Effector CD4-positive, alpha-beta T cell (primary cell): ENCODE measurements around the gene F11R.
A peak's percentile ranks its signal among the peaks of the same experiment; 100 is the strongest.
"Not testable (repeated sequence)": the region's sequence is repeated elsewhere in the genome, so short reads cannot be mapped to it uniquely, and the experiment has no call there.

Experiments used
- DNase-seq: peaks from one replicate; pipeline ENCODE4 v3.0.0-alpha.2; 2020

The F11R gene

DNA sequence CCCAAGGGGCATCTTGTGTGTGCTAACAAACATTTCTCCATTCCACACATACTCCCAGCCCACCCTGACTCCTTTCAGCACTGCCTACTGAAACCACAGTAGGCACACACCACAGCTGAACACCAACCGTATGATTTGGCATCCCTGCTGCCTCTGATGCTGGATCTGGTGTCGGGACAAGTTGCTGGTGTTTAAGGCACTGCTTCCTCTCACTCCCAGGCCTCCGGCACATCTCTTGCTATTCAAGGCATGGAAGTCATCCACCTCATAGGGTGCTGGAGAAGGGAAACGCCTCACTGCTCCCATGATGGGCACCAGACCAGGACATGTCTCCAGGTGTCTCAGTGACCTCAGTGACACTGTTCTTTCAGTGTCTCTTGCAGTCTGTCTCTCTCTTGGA lies 64.0 kb downstream of the F11R start:
- DNase-seq, result no peak

DNA sequence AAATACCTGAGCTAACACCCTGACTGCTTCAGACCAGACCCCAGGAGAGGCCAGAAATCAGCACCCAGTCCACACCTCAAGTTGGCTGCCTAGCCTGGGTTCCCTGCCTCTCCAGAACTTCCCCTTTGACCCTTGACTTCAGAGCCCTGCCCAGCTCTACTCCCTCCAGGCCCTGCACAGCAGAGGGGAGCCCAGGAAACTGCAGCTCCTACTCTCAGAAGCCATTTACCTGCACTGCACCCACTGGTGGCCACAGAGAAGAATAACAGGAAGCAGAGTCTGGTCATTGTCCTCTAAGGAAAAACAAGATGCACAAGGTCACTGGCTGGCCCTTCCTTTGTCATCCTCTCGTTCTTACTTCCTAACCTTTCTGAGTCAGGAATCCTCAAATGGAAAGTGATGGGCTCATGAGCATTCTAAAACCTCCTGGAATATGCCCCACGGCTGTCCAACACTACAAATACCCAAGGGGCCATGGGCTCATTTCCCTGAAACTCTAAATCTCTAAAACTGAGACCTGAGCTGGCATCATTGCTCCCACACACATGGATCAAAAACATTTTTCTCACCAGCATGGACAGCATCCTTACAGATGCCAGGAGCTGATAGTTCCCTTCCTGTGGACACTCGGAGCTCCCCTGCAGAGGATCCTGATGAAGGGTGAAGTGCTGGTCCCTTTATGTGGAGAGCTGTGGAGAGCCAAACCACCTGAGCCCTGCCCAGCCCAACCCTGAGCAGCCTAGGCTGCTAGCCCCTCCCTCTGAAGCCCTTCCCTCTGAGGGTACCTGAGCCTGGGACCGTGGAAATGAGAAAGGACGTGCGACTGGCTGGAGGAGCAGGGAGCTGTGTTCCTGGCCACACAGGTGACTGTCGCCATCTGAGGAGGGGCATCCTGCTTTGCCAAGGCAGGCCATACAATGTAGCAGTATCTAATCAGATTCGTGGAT lies 66.5 kb downstream of the F11R start, which contains the start of gene ITLN2:
ITLN2 (minus strand) TSS at position 652 of the 947 bp plus-strand sequence; CDS start at position 584, 68 bp downstream.
- DNase-seq, result peak; percentile 8

DNA sequence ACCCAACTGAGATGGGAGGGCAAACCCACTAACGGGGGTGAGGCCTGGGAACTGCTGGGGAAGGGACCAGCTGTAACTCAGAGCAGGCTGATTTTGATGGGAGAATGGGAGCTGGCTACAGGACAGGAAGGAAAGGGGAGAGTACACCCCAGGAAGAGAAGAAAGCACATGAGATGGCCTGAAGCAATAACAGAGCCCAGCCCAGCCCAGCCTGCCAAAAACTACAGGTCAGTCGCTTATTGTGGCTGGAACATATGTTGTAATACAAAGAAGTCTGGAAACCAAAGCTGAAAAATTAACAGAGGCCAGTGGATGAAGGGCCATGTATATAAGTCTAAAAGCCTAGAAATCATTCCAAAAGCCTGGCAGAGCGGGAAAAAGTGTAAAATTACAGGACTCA lies 67.9 kb downstream of the F11R start:
- no peak for DNase-seq

DNA sequence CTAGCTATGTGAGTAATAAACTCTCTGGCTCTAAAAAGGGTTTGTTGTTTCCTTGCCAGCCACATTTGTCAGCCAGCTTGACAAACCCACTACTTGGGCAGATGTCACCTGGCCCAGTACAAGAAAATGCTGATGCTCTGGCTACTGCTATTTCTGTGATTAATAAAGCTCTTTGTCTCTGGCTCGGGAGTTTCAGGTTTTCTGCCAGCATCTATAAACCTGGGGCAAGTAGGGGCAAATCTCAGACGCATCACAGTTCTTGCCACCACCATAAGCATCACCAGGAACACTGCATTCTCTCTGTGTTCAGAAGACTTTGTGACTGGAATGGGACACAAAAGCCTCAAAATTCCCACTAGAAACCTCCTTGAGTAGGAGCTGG lies 68.8 kb downstream of the F11R start:
- no peak for DNase-seq

DNA sequence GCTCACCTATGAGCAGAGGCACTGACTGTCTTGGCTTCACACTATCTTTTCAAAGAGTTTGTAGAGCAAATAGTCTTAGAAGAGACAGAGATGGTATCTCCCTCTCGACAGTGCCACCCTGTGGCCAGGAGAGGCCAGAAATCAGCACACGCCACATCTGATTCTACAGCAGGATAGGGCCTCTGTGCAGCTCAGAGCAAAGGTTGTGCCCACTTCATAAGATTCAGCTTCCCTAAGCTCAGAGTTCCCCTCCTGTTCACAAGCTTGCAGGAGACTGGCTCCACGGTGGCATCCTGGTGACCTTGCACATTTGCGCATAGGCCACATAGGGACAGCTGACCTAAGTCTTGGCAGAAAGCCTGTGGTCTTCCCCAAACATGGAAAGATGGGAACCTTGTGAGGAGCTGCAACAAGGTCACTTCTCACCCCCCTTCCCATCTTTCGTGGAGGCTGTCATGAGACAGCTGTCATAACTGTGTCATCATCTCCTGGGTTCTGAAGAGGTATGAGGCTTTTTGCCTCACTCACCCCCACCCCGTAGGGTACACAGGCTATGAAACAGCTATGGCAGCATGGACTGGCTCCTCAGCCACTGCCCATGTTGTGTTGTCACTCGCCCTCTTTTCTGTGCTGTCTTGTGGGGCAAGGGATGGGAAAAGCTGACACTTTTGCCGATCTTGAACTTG lies 69.4 kb downstream of the F11R start:
- DNase-seq, result peak; percentile 51

DNA sequence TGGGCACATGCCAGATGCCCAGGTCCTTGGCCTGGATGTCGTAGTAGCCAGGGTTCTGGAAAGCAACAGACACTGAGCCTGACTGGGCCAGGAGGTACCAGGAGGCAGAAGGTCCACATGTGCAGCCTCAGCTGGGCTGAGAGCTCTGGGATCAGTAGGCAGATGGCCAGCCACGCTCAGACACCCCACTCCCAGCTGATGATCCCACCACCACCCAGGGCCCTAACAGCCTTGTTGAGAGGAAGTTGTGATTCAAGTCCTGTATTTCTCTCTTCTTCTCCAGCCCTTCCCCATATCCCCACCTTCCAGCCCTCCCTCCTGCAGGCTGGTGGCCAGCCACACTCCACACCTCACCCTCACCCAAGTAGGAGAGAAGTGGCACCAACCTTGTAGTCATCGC lies 70.3 kb downstream of the F11R start:
- no peak for DNase-seq

DNA sequence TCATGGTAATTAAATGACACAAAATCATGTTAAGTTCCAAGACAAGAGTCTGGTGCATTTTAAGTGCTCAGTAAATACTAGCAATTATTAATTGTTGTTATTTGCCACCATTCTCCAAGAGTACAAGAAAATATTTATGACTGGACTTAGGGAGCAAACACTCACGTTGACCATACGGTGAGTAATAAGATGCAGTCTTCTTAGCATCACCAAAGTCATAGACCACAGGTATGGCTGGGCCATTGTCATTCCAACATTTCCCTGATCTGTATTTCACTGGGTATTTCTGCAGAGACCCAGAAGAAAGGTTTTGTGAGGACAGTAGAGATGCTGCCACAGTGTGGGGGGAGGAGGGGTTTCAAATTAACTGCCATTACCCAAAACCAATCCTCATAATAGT lies 71.1 kb downstream of the F11R start:
- no peak for DNase-seq

DNA sequence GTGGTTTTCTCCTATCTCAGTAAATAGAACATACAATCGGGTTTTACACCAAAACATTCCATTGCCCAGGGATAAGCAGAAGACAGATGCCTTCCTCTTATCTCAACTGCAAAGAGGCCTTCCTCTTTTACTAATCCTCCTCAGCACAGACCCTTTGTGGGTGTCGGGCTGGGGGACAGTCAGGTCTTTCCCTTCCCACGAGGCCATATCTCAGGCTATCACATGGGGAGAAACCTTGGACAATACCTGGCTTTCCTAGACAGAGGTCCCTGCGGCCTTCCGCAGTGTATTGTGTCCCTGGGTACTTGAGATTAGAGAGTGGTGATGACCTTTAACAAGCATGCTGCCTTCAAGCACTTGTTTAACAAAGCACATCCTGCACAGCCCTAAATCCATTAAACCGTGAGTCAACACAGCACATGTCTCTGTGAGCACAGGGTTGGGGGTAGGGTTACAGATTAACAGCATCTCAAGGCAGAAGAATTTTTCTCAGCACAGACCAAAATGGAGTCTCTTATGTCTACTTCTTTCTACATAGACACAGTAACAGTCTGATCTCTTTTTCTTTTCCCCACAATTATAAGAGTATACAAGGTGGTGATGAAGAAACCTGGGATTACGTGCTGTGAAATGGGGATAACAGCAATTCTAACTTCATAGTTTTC lies 71.6 kb downstream of the F11R start:
- DNase-seq, result not testable (repeated sequence)

DNA sequence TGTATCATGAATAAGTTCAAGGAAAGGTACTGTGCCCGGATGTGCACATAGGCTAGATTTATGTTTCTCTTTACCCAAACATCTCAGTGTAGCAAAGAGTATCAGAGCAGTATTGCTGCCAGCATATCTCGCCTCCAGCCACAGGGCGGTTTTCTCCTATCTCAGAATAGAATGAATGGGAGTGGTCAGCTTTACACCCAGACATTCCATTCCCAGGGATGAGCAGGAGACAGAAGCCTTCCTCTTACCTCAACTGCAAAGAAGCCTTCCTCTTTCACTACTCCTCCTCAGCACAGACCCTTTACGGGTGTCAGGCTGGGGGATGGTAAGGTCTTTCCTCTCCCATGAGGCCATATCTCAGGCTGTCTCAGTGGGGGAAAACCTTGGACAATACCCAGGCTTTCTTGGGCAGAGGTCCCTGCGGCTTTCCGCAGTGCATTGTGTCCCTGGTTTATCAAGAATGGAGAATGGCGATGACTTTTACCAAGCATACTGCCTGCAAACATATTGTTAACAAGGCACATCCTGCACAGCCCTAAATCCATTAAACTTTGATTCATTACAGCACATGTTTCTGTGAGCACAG lies 73.7 kb downstream of the F11R start:
- not testable (repeated sequence) for DNase-seq

DNA sequence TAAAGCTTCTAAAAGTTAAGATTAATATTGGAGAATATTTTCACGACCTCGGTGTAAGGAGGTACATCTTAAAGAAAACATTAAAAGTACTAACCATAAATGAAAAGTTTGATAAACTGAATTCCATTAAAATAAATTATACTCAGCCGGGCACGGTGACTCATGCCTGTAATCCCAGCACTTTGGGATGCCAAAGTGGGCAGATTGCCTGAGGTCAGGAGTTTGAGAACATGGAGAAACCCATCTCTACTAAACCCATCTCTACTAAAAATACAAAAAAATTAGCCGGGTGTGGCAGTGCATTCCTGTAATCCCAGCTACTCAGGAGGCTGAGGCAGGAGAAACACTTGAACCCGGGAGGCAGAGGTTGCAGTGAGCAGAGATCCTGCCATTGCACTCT lies 75.1 kb downstream of the F11R start:
- DNase-seq, result not testable (repeated sequence)
